ENCODE data around the gene SULT1A1. TPM values are rescaled to one million over a fixed set of nuclear protein-coding genes. Genes with fewer than 3 reads are reported as not detected.
"Not testable (repeated sequence)": the region's sequence is repeated elsewhere in the genome, so short reads cannot be mapped to it uniquely, and the experiment has no call there.

SULT1A1 gene
- total RNA-seq, 1 experiment from 2014 or later, result 28.7 TPM

DNA sequence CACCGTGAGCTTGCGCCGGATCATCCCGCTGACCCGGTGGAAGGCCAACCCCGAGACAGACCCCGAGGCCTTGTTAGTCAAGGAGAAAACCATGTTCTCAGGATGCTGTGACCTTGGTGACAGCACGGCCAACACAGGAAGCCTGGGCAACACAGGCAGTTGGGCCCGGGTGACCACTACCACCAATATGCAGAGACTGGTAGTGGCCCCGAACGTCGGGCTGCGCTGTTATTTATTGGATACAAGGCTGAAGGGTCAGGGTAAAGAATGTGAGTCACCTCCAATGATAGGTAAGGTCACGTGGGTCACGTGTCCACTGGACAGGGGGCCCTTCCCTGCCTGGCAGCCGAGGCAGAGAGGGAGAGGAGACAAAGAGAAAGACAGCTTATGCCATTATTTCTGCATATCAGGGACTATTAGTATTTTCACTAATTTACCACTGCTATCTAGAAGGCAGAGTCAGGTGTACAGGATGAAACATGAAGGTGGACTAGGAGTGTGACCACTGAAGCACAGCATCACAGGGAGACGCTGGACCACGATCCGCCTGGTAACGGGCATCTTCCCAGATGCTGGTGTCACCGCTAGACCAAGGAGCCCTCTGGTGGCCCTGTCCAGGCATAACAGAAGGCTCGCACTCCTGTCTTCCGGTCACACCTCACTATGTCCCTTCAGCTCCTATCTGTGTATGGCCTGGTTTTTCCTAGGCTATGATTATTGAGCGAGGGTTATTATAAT lies 5.8 kb upstream of the SULT1A1 start:
- not testable (repeated sequence) for H3K36me3 ChIP-seq (replicated peaks; ENCODE audit: control insufficient read depth, insufficient read depth, low read length); DNase-seq; H3K4me3 ChIP-seq (ENCODE audit: insufficient read depth, low read depth, low read length); H3K27me3 ChIP-seq (ENCODE audit: control insufficient read depth, insufficient read depth, low read length)

DNA sequence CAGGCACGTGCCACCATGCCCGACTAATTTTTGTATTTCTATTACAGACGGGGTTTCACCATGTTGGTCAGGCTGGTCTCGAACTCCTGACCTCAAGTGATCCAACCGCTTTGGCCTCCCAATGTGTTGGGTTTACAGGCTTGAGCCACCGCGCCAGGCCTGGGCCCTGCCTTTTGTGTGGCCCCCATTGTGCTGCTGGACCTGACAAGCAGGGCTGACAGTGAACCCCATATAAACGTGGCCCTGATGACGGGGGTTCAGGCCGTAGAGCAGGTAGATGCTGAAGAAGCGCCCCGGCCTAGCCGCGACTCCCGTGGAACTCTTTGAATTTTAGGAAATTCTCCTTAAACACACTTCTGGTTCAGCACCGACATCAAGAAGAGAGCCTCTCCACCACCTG lies 4.7 kb upstream of the SULT1A1 start:
- H3K4me3 ChIP-seq (ENCODE audit: insufficient read depth, low read depth, low read length); H3K27me3 ChIP-seq (ENCODE audit: control insufficient read depth, insufficient read depth, low read length); DNase-seq; H3K36me3 ChIP-seq (replicated peaks; ENCODE audit: control insufficient read depth, insufficient read depth, low read length): not testable (repeated sequence)

DNA sequence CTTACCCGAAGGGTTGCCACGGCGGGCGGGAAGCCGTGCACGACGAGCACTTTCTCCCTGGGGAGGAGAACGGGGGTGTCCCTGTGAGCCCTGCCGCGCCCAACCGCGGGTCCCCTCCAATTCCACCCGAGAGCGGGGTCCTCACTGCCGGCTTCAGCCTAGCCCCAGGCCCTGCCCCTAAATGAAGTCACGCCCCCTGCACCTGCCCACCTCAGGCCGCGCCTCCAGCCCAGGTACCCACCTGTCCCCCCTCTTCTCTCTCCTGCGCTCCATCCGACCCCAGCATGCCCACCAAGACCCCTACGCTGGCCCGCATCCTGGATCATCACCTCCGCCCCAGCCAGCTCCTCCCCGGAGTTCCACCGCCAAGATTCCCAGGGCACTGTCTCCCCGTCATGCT lies 4.1 kb upstream of the SULT1A1 start:
- not testable (repeated sequence) for DNase-seq; H3K27me3 ChIP-seq (ENCODE audit: control insufficient read depth, insufficient read depth, low read length); H3K4me3 ChIP-seq (ENCODE audit: insufficient read depth, low read depth, low read length); H3K36me3 ChIP-seq (replicated peaks; ENCODE audit: control insufficient read depth, insufficient read depth, low read length)

DNA sequence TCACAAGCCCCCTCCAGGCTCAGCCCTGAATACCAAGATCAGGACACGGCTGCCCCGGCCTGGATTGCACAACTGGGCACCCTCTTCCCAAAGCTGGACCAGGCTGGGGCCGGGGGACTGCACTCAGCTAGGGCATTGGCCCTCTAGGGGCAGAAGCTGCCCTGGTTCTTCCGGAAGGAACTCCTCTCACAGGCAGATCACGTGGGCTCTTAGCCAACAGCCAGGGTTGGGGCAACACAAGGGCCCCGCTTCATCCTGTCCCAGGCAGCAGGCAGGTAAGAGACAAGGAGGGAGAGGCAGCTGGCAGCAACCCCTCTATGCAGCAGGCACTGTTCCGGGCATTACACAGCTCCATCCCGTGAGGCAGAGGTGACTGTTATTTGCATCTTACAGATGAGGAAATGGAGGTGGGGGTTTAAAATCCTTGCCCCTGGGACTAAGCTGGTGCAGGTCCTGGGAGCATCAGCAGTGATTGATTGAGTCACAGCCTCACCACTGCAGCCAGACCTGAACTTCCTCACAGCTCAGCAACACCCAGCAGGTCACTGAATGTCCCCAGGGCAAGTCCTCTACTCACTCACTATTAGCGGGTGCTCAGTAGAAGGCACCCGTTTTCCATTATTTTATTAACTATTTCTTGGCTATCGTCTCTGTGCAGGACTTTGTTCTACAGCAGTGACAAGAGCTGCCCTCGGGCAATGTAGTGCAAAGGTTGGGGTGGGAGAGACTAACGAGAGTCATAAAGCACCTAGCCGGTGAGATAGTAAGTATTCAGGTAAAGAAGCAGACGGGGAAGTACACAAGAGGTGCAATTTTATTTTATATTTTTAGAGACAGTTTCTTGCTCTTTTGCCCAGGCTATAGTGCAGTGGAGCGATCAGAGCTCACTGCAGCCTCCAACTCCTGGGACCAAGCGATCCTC lies 2.8 kb upstream of the SULT1A1 start:
- H3K4me3 ChIP-seq (ENCODE audit: insufficient read depth, low read depth, low read length); H3K36me3 ChIP-seq (replicated peaks; ENCODE audit: control insufficient read depth, insufficient read depth, low read length); DNase-seq; H3K27me3 ChIP-seq (ENCODE audit: control insufficient read depth, insufficient read depth, low read length): not testable (repeated sequence)

DNA sequence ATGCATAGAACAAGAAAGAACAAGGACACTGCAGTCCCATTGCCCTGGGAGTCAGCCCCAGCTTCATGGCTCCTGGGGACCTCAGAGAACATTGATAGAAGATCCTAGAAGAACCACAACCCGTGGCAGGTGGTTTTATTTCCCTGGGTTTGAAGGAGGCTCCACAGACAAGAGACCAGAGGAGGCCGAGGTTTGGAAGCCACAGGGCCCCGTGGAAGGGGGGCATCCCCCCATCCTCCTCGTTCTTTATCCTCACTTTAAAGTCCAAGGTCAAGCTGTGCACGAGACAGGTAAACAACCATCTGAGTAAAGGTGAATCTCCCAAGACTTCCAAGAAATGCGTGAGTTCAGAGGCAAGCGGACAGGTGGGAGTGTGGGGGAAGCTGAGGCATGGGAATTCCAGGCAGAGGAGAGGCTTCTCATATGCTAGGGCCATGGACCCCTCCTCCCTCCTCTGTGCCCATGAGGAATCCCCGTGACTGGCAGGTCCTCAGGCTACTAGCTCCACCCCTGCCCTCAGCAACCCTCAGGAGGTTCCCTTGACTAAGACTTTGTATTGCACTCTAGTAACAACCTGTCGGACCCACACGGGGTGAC lies 849 bp upstream of the SULT1A1 start:
- DNase-seq, result peak; percentile 86
- no peaks in the 10 kb centered on the region for H3K36me3 ChIP-seq (replicated peaks; ENCODE audit: control insufficient read depth, insufficient read depth, low read length)
- H3K27me3 ChIP-seq (ENCODE audit: control insufficient read depth, insufficient read depth, low read length), result no peaks in the 10 kb centered on the region
- no peak overlapping the region for H3K4me3 ChIP-seq (ENCODE audit: insufficient read depth, low read depth, low read length)

DNA sequence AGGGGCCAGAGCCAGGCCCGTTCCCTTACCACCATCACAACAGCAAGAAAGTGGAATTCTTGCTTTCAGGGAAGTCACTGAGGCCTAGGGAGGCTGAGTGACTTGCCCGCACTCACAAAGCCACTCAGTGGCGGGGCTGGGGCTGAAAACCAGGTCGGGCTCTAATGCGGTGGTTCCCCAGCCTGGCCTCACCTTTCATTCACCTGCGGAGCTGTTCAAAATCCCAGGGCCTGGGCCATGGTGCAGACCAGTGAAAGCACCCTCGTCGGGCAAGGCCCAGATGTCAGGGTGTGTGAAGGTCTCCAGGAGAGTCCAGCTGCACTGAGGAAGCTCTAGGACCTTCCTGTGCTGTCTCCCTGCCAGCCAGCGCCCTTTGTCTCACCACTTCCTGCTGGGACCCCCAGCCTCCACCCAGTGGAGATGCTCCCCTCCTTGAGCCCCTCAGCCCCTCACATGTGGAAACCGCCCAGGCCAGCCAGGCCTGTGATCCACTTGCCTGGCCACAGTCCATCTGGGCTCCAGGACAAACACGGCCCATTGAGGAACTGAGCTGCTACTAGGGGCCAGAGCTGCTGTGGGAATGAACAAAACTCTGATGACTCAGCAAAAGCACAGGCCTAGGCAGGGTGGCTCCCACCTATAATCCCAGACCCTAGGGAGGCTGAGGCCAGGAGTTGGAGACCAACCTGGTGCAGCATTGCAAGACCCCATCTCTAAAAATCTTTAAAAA lies 812 bp downstream of the SULT1A1 start:
- not testable (repeated sequence) for H3K36me3 ChIP-seq (replicated peaks; ENCODE audit: control insufficient read depth, insufficient read depth, low read length); H3K4me3 ChIP-seq (ENCODE audit: insufficient read depth, low read depth, low read length); H3K27me3 ChIP-seq (ENCODE audit: control insufficient read depth, insufficient read depth, low read length); DNase-seq

DNA sequence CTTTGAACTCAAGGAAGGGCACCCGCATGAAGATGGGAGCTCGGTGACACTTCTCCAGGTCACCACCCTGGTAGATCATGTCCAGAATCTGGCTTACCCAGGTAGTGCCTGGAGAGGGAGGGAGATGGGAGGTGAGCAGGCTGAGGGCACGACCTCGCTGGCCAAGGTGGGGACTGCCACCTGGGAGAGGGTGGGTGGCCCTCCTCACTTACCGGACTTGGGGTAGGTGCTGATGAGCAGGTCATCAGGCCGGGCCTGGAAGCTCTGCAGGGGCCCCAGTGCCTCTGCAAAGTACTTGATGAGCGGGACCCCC lies 1.4 kb downstream of the SULT1A1 start:
- not testable (repeated sequence) for H3K36me3 ChIP-seq (replicated peaks; ENCODE audit: control insufficient read depth, insufficient read depth, low read length); H3K27me3 ChIP-seq (ENCODE audit: control insufficient read depth, insufficient read depth, low read length); DNase-seq; H3K4me3 ChIP-seq (ENCODE audit: insufficient read depth, low read depth, low read length)

DNA sequence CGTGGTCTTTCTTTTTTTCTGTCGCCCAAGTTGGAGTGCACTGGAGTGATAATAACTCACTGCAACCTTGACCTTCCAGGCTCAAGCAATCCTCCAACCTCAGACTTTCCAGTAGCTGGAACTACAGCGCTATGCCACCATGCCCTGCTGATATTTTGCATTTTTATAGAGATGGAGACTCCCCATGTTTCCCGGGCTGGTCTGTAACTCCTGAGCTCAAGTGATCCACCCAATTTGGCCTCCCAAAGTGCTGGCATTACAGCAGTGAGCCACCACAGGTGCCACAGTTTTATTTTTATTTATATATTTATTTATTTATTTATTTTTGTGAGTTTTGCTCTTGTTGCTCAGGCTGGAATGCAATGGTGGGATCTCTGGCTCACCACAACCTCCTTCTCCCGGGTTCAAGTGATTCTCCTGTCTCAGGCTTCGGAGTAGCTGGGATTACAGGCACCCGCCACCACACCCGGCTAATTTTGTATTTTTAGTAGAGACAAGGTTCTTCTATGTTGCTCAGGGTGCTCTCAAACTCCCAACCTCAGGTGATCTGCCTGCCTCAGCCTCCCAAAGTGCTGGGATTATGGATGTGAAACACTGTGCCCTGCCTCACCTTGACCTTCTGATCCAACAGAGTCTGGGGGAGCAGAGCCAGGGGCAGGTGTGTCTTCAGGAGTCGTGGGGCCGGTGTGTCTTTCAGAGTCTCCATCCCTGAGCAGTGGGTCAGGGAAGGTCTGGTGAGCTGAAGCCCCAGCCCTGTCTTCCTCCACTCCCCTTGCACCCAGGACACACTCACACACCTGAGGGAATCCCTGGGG lies 2.0 kb downstream of the SULT1A1 start:
- H3K27me3 ChIP-seq (ENCODE audit: control insufficient read depth, insufficient read depth, low read length); H3K36me3 ChIP-seq (replicated peaks; ENCODE audit: control insufficient read depth, insufficient read depth, low read length); H3K4me3 ChIP-seq (ENCODE audit: insufficient read depth, low read depth, low read length); DNase-seq: not testable (repeated sequence)

DNA sequence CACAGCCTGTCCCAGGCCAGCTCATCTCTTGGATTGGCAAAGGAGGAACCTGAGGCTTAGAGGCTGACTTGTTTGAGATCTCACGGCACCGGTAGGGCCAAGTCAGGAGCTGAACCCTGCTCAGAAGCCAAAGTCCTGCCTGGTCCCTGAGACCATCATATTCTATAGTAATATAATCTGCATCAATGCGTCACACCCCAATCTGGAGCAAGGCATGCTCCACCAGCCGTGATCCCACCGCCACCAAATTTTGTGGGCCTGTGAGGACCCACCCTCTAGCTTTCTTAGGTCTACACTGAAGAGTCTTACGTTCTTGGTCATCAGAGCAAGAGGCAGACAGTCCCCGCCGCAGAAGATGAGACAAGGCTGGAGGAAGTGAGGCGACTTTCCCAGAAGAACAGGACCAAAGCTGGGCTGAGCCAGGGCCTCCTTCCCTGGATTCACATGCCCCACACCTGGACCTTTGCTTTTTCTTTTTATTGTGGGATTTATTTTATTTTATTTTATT lies 2.7 kb downstream of the SULT1A1 start:
- DNase-seq, result no peak
- H3K4me3 ChIP-seq (ENCODE audit: insufficient read depth, low read depth, low read length), result no peak overlapping the region
- no peaks in the 10 kb centered on the region for H3K27me3 ChIP-seq (ENCODE audit: control insufficient read depth, insufficient read depth, low read length)
- H3K36me3 ChIP-seq (replicated peaks; ENCODE audit: control insufficient read depth, insufficient read depth, low read length), result no peaks in the 10 kb centered on the region

DNA sequence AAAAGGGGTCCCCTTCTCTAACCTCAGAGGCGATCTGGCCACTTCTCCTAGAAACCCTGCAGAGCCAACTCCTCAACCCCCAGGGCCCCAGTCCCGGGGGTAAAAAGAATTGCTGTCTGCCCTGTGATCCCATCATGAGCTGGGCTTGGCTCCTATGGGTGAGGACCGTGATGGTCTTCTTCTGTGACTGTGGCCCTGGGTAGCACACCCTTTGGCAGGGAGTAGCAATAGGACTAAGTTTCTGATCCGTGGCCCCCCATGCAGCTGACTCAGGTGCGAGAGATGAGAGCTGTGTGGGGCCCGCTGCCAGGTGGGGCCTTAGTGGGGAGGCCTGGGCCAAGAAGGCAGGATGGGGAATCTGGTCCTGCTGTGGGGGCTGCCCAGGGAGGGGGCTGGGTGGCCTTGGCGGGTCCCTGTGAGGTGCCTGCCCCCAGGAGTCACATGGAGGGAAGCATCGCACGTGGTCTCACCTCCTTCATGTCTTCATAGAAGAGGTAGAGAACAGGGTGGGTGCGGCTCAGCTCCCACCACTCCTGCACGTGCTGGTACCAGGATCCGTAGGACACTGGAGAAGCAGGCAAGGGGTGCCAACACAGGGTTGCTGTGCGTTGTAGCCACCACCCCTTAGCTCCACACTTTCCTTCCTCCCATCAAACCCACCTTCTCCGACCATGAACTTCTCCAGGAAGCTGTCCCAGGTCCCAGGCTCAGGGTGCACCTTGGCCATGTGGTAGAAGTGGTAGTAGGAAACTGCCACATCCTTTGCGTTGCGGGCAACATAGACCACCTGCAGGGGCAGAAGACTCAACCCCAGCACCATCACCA lies 3.3 kb downstream of the SULT1A1 start:
- H3K36me3 ChIP-seq (replicated peaks; ENCODE audit: control insufficient read depth, insufficient read depth, low read length), result no peaks in the 10 kb centered on the region
- DNase-seq, result no peak
- H3K4me3 ChIP-seq (ENCODE audit: insufficient read depth, low read depth, low read length), result no peak overlapping the region
- H3K27me3 ChIP-seq (ENCODE audit: control insufficient read depth, insufficient read depth, low read length), result no peaks in the 10 kb centered on the region

DNA sequence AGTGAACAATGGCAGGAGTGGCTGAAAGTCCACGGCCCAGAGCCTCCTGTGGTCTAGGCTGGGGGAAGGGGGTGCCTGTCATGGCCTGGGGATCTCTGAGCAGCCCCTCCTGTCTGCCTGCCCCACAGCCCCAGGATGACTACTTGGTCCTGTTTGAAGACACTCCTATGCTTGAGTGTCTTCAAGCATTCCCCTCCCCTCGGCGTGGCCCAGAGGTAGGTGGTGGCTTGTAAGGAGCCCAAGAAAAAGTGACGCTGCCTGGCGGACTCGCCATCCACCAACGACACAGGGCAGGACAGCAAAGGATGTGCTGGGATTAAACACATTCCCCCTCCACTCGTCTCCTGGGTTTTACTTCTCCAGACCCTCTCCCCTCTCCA lies 5.7 kb downstream of the SULT1A1 start:
- Histone ChIP-seq H3K4me3 (ENCODE audit: insufficient read depth, low read depth, low read length) (no peak overlapping the region), H3K27me3 (ENCODE audit: control insufficient read depth, insufficient read depth, low read length) (no peaks in the 10 kb centered on the region), H3K36me3 (replicated peaks; ENCODE audit: control insufficient read depth, insufficient read depth, low read length) (no peaks in the 10 kb centered on the region)
- DNase-seq, result no peak

DNA sequence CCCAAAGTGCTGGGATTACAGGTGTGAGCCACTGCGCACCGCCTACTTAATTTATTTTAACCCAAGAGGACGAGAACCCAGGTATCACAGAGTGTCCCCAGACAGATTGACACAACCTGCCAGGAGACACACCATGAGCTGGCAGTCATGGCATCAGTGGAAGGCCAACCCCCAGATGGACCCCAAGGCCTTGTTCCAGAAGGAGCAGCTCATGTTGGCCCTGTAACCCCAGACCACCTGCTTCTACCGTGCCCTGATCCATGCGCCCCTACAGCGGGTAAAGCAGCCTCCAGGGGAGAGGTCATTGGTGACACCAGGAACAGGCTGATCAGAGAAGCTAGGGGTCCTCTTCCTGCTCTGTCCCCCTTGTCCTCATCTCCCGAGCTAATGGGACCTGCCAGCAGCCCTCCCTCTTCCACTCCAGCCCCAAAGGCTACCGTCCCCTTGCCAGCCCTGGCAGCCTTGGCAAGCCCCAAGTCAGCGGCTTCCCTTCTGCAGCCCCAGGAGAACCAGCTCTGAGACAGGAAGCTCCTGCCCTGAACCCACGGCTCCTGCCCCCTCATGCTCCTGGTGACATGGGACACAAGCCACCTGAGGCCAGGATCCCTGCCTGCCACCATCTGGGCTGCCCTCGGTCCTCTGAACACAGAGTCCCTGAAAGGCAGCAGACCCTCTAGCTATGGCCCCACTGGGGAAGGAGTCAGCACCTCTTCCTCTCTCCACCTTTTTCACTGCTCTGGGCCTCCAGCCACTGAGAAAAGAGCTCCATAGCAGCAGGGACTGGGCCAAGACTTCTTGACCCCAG lies 6.3 kb downstream of the SULT1A1 start:
- Histone ChIP-seq H3K36me3 (replicated peaks; ENCODE audit: control insufficient read depth, insufficient read depth, low read length) (no peaks in the 10 kb centered on the region), H3K27me3 (ENCODE audit: control insufficient read depth, insufficient read depth, low read length) (no peaks in the 10 kb centered on the region), H3K4me3 (ENCODE audit: insufficient read depth, low read depth, low read length) (no peak overlapping the region)
- no peak for DNase-seq
